ENCODE data around the gene ADGRE2.

Gene ADGRE2

DNA sequence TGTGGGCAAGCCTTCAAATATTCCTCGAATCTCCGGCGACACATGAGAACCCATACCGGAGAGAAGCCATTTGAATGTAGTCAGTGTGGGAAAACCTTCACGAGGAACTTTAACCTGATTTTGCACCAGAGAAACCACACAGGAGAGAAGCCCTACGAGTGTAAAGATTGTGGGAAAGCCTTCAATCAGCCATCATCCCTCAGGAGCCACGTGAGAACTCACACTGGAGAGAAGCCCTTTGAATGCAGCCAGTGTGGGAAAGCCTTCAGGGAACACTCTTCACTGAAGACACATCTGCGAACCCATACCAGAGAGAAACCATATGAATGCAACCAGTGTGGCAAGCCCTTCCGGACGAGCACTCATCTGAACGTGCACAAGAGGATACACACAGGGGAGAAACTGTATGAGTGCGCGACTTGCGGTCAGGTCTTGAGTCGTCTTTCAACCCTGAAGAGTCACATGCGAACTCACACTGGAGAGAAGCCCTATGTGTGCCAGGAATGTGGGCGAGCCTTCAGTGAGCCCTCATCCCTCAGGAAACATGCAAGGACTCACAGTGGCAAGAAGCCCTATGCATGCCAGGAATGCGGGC lies 59.7 kb downstream of the ADGRE2 start:
- TF ChIP-seq CTCF (IDR thresholded peaks at IDR 0.05; ENCODE audit: extremely low read depth, missing control alignments) = no peak
- DNase-seq (ENCODE audit: low spot score) = no peak

DNA sequence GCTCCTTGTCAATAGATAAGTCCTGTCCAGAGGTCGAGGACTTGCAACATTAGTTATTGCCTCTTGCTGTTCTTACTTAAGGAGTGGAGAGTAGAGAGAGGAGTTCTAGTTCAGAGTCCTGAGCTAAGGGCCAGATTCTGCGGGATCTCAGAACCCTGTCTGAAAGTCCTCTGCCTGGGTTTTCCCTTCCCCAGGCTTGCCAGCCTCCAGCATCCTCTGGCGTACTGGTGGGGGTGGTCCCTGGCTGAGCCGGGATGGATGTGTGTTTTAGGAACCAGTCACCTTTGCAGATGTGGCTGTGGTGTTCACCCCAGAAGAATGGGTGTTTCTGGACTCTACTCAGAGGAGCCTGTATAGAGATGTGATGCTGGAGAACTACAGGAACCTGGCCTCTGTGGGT lies 62.5 kb downstream of the ADGRE2 start:
- no peak for DNase-seq (ENCODE audit: low spot score)
- no peak for TF ChIP-seq CTCF (IDR thresholded peaks at IDR 0.05; ENCODE audit: extremely low read depth, missing control alignments)

DNA sequence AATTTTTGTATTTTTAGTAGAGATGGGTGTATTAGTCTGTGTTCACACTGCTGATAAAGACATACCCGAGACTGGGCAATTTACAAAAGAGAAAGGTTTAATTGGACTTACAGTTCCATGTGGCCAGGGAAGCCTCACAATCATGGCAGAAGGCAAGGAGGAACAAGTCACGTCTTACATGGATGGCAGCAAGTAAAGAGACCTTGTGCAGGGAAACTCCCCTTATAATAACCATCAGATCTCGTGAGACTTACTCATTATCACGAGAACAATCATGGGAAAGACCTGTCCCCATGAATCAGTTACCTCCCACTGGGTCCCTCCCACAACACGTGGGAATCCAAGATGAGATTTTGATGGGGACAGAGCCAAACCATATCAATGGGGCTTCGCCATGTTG lies 73.9 kb downstream of the ADGRE2 start:
- DNase-seq (ENCODE audit: low spot score) = no peak
- TF ChIP-seq CTCF (IDR thresholded peaks at IDR 0.05; ENCODE audit: extremely low read depth, missing control alignments) = no peak

- DNase-seq (ENCODE audit: low spot score) = no peak
Measured at GRCh38 chr19:14703833-14704232, 74.5 kb downstream of the ADGRE2 start.

DNA sequence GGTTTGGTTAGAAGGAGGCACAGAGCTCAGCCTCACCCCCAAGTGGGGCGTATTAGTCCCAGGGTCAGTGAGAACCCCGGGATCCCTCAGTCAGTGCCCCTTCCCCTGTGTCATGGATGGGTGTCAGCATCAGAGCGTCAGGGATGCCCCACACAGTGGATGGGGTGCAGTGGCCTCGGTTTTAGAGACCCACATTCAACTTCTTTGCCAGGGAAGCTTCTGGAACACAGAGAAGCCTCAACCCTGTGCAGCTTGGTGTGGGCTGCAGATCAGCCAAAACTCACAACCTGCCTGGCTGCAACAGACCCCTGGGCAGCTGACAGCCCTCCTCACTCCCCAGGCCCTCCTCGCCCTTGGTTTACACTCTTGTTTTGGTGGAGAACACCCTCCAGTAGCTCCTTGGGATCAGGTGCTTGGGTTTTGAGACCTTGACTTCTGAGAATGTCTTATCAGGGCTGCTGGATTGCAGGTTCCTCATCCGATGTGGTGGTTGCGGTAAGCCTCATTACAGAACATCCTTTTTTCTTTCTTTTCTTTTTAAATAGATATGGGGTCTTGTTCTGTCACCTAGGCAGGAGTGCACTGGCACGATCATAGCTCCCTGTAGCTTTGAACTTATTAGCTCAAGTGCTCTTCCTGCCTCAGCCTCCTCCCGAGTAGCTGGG lies 77.5 kb downstream of the ADGRE2 start:
- TF ChIP-seq CTCF (IDR thresholded peaks at IDR 0.05; ENCODE audit: extremely low read depth, missing control alignments) = no peak
- no peak for DNase-seq (ENCODE audit: low spot score)

More at GRCh38 chr19:14703833-14704232, 74.5 kb downstream of the ADGRE2 start:
- TF ChIP-seq CTCF (IDR thresholded peaks at IDR 0.05; ENCODE audit: extremely low read depth, missing control alignments) = no peak

- no peak for DNase-seq (ENCODE audit: low spot score)
- TF ChIP-seq CTCF (IDR thresholded peaks at IDR 0.05; ENCODE audit: extremely low read depth, missing control alignments) = no peak
Measured at GRCh38 chr19:14699641-14700040, 78.7 kb downstream of the ADGRE2 start.

- TF ChIP-seq CTCF (IDR thresholded peaks at IDR 0.05; ENCODE audit: extremely low read depth, missing control alignments) = no peak
Measured at GRCh38 chr19:14695471-14695870, 82.9 kb downstream of the ADGRE2 start.

More at GRCh38 chr19:14695471-14695870, 82.9 kb downstream of the ADGRE2 start:
- DNase-seq (ENCODE audit: low spot score) = no peak

Data from GM20000 (cell line).